ENCODE measurements around the gene KIF2C. TPM values are rescaled to one million over a fixed set of nuclear protein-coding genes. Genes with fewer than 3 reads are reported as not detected.

KIF2C gene
- total and polyA plus RNA-seq, 9 of the 15 experiments (the other 6 are each of a cell fraction or from before 2014, with no cell fraction given) = 84.9 to 226 (median 169) TPM

- TF ChIP-seq TOE1 (IDR thresholded peaks at IDR 0.05; ENCODE audit: borderline replicate concordance) = peak; percentile 71
- TF ChIP-seq TOE1 (CRISPR knock-in tag; IDR thresholded peaks at IDR 0.05; ENCODE audit: borderline replicate concordance, low read depth) = peak; percentile 74; the same call in 1 of the 2 replicates
- peak; percentile 2 for TF ChIP-seq ZFP36 (IDR thresholded peaks at IDR 0.05; ENCODE audit: low read depth, low read length, partially characterized antibody)
- TF ChIP-seq HMGN3 (IDR thresholded peaks at IDR 0.05; ENCODE audit: borderline replicate concordance, extremely low read depth, insufficient read length, low read depth, low read length) = peak; percentile 62
- TF ChIP-seq GATA2 (CRISPR knock-in tag; IDR thresholded peaks at IDR 0.05) = no peak
- TF ChIP-seq GATAD2B (IDR thresholded peaks at IDR 0.05; ENCODE audit: borderline replicate concordance) = peak; percentile 4; the same call in 1 of the 2 replicates
- peak; percentile 78; the same call in 1 of the 2 replicates for TF ChIP-seq NFRKB (IDR thresholded peaks at IDR 0.05; ENCODE audit: low read depth)
- TF ChIP-seq ZNF639 (CRISPR knock-in tag; conservative IDR thresholded peaks at IDR 0.05 in 1 of 2, IDR thresholded peaks at IDR 0.05 in 1 of 2) = peak in 1 of 2 experiments; percentile 67; a peak in 1 of 4 replicates
- no peak; the same call in 1 of the 2 replicates for TF ChIP-seq TCF3 (CRISPR knock-in tag; IDR thresholded peaks at IDR 0.05)
- no peak for TF ChIP-seq THRA (IDR thresholded peaks at IDR 0.05)
- TF ChIP-seq ILF3 (IDR thresholded peaks at IDR 0.05; ENCODE audit: borderline replicate concordance) = no peak
- peak; percentile 61 to 82 for TF ChIP-seq E2F6 (IDR thresholded peaks at IDR 0.05; ENCODE audit: borderline replicate concordance in 1 of 2, extremely low read depth in 1 of 2, insufficient read depth in 1 of 2, insufficient read length in 1 of 2, low read depth in 1 of 2, low read length in 1 of 2, poor library complexity in 1 of 2, severe bottlenecking in 1 of 2)
- peak; percentile 90 for TF ChIP-seq TAF1 (IDR thresholded peaks at IDR 0.05; ENCODE audit: control insufficient read depth, extremely low read depth, insufficient read depth, low read length, severe bottlenecking)
- TF ChIP-seq GMEB1 (CRISPR knock-in tag; IDR thresholded peaks at IDR 0.05) = peak; percentile 98
- TF ChIP-seq SIN3A (IDR thresholded peaks at IDR 0.05; ENCODE audit: borderline replicate concordance in 2 of 2, control insufficient read depth in 1 of 2, low read depth in 2 of 2, low read length in 2 of 2) = peak; percentile 93 to 99; a peak in 3 of 4 replicates
- 0 out of 2 replicates have a peak, but pooled peaks have one; percentile 1 for TF ChIP-seq GTF2A2 (tag; IDR thresholded peaks at IDR 0.05)
- TF ChIP-seq CHD2 (IDR thresholded peaks at IDR 0.05; ENCODE audit: low read depth, low read length) = 0 out of 2 replicates have a peak, but pooled peaks have one; percentile 27
- TF ChIP-seq KLF16 (IDR thresholded peaks at IDR 0.05) = no peak; the same call in 1 of the 2 replicates
- TF ChIP-seq FOXP1 (CRISPR knock-in tag; IDR thresholded peaks at IDR 0.05) = no peak
- peak; percentile 57; the same call in 1 of the 2 replicates for TF ChIP-seq POLR2AphosphoS2 (IDR thresholded peaks at IDR 0.05; ENCODE audit: low read length)
These were observed at the start of gene KIF2C (continued) for GRCh38 chr1:44739307-44740178.

Data from K562 (cell line).